GM18868 (cell line): Measurements from ENCODE around the gene VILL.
A peak's percentile ranks its signal among the peaks of the same experiment; 100 is the strongest.
"Not testable (repeated sequence)": the region's sequence is repeated elsewhere in the genome, so short reads cannot be mapped to it uniquely, and the experiment has no call there.

ENCODE experiments used
- ATAC-seq: cut with Tn5 transposase; IDR thresholded peaks from one replicate; pipeline ENCODE4 v1.9.1; 2021; ENCODE audit warnings: mild to moderate bottlenecking, moderate library complexity; ENCODE audit not compliant: unreplicated experiment

The VILL gene

DNA sequence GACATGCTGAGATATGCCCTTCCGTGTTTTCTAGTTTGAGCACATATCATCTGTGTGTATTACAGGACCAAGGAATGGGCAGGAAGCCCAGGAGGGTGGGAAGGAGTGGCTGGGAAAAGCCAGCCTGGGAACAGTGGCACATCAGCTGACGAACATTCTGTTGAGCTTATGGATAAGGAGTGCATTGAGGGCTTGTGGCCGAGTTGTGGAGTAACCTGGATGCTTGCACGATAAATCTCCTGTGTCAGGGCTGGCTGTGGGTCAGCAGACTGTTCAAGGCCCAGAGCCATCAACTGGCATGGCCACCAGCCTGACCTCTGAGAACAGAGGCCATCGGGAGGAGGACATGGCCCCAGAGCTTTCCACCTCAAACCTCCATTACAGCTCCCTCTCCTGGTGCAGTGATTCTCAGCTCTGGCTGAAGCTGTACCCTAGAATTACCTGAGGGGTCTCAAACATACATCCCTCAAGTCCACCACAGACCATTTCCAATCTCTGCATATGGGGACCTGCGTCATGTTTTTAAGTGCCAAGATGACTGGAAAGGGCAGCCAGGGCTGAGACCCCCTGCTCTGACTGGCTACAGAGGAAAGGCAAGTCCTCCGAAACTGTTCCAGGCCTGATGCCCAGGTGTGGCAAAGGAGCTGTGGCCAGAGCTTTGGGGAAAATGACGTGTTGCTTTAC is 4.8 kb upstream of the VILL start:
- no peak for ATAC-seq

DNA sequence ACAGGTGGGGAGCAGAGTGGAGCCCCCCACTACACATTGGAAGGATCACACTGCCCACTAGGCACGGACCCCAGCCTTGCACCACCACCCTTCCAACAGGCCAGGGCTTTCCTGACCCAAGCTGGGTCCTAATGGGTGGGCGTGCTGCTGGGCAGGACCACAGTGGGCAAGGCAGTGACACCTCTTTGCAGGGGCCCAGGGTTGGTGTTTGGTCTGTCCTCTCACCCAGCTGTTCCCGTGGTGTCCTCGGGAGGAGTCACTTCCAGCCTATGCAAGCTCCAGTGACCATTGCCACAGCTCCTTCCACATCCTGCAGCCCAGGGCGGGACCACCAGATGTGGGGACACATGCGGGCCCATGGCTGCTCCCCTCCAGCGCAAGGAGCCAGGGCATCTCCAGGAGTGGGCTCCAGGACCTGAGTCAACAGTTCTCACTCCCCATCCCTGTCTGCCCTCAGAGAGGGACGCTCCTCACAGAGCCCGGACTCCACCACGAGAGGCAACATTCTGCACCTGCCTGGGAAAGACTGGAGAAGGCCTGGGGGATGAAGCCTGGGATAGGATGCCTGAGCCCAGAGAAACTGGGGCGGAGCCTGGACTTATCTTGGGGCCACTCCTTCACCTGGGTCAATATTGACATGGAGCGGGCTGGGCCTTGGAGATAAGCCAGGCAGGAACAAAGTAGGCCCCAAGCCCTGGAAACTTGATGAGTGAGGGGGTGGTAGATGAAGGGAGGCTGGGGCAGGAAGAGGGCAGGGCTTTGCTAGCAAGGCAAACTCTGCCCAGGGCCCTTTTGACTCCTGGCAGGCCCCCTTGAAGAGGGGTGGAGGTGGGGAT is 3.9 kb upstream of the VILL start:
- ATAC-seq, result no peak

DNA sequence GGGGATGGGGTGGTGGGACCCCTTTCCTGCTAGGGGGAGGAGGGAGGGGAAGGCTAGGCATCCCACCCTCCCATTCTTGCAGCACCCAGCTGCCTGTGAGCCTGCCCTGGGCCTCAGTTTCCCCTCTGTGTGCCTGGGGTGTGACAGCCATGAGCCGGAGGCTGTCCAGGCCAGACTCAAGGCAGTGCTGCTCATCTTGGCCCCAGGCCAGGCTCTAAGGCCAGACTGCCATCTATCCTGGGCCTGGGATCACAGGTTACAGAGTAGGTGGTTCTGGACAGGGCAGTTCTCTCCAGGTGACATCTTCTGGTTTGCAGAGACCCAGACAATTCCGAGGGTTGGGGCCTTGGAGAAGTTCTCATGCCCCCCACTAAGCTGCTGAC is 3.3 kb upstream of the VILL start:
- no peak for ATAC-seq

DNA sequence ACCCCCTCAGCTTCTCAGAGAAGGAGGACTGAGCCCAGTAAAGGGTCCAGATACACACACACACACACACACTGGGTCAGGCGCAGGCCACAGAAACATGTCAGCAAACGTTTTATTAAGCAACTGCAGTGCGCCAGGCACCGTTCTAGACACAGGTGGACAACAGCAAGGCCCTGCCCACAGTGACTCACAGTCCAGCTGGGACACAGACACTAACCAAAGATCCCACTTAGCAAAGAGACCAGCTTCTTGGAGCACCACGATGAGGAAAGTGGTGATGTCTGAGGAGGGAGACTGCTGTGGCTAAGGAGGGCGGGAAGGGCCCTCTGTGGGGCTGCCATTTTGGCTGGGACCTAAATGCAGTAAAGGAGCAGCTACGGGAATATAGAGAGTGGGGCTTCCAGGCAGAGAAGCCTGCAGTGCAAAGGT is 2.8 kb upstream of the VILL start:
- ATAC-seq, result no peak

DNA sequence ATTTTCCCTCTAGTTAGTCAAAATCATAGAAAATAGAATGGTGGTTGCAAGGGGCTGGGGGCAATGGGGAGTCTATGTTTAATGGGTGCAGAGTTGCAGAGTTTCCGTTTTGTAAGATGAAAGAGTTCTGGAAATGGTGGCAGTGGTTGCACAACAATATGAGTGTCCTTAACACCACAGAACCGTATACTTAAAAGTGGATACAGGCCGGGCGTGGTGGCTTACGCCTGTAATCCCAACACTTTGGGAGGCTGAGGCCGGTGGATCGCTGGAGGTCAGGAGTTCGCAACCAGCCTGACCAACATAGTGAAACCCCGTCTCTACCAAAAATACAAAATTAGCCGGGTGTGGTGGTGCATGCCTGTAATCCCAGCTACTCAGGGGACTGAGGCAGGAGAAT is 2.2 kb upstream of the VILL start:
- not testable (repeated sequence) for ATAC-seq

DNA sequence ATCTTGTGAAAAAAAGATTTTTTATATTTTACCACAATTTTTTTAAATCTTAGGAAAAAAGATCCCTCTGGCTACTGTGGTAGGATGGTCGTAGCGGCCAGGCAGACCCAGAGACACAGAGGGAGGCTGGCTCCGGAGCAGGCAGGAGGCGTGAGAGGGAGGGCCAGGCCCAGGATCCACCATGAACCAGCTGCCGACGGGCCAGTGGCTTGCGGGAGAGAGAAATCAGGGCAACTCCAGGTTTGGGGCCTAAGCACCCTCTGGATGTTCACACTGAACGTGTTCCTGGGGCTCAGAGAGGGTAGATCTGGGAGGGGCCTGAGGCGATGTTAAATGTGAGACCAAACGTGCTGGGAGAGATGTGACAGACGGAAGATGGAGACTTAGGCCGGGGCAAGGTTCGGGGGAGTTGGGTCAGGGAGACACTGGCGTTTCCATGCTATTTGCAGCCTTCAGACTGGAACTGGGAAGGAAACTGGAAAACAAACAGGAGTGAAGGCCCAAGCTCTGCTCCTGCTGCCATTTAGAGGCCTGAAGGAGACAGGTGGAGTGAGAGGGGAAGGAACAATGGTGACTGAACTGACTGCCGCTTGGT is 1.6 kb upstream of the VILL start:
- ATAC-seq, result no peak

DNA sequence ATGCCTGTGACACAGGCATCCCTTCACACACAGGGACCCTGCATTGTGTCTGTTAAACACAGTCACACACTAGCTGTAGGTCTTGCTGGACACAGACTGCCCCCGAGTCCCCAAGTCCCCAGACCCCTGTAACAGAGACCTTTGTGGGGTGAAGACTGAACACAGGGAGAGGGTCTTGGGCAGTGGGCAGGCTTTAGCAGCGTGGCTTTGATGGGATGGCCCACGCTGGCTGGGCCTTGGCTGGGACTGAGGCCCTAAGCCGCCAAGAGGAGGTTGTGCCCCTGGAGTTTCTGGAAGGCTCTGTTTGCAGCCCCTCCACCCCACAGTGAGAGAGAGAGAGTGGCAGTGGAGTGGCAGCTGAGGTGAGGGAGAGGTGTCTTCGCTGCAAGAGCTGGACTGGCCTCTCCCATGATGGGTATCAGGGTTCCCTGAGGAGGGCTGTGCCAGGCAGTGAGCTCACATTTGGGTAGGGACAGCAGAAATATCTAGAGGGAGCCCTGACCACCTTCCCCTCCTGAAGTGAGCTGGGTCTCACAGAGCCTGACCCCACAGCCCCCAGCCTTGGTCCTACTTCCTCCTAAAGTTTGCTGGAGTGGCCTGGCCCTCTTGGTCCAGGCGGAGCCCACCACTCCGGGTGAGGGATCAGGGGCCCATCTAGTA is 635 bp upstream of the VILL start:
- ATAC-seq, result no peak

DNA sequence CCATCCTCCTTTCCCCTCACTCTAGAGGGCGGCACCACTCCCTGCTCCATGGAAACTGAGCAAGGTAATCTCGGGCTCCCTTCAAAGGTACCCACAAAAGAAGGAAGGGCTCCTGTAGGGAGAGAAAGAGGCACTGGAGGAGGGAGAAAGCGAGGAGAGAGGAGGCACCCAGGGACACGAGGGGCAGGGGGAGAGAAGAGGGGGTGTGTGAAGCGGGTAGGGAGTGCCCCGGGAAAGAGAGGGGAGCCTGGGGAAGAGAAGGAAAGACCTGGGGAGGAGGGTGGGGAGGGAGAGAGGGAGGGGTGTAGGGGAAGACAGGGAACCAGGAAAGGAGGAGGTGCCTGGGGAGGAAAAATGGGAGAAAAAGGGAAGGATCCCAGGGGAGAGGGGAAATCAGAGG is 523 bp downstream of the VILL start:
- no peak for ATAC-seq

DNA sequence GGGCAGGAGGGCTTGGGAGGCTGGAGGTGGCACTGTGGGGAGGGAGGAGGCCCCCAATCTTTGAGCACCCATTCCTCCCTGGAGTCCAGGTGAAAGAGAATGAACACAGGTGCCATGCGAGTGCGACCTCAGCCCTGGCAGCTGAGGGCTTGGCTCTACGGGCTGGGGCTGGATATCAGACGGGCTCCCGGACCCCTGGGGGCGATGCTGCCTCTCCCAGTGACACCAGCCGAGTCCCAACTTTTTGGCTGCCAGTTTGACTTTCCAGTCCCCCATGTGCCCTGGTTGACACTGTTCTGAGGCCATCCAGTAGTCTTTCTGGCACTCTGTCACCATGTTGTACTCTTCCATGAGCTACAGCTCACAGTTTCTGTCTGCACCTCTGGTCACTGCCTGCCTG is 1.2 kb downstream of the VILL start:
- ATAC-seq, result no peak

DNA sequence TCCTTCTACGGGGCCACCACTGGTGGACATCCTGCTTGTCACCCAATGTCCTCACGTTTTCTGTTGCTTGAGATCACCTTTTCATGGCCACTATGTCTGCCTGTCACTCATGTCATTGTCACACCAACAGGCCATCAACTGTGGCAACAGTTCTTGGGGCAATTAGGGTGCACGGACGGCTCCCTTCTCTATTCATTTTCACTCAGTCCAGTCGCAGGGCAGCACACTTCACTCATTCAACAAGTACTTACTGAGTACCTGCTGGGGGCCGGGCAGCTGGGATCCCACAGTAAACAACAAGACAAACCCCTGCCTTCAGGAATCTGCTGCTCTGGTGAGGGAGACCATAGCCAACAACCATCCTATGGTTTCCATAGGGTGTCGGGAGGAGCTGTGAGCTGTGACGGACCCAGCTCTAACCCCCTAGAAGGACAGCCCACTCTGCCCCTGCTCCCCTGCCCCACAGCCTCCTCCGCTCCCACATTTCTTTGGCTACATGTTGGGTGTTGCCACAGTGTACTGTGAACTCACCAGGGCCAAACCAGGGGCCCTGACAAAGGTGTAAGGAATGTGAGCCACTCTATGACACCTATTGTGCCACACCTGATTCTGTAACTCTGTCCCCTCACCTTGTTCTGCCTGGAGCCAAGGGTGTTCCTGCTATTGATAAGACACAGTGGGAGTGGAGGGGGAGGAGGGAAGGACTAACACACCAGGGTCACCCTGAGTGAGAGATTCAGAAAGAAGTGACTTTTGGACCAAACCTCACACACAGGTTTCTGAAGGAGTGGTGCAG is 1.9 kb downstream of the VILL start:
- ATAC-seq, result no peak

DNA sequence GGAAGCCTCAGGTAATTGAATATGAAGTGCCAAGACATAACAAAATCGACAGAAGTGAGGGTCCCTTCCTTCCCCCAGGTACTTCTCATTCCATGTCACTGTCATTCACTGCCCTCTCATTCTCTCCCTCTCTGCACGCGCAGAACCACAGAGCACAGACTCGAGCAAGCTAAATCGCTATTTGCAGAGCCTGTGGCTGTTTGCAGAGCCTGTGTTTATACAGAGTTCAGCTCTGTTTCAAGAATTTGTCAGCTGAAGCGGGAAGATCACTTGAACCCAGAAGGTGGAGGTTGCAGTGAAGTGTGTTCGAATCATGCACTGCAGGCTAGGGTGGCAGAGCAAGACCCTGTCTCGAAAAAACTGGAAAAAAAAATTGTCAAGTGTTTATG is 2.5 kb downstream of the VILL start:
- ATAC-seq, result no peak

DNA sequence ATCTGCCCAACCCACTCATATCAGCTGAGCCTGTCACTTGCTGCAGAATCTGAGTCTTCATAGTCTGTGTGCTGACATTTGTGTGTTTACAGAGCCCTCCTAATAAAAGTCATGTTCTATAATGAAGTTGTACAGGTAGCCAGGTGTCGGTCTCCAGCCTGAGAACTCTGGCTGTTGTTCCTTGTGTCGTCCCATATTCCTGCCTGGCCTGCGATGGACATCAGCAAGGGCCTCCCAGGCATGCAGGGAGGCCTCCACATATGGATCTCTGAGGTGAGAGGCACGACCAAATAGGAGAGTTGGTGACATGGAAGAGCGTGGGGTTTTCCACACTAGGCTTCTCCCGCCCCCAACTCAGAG is 2.9 kb downstream of the VILL start:
- no peak for ATAC-seq

DNA sequence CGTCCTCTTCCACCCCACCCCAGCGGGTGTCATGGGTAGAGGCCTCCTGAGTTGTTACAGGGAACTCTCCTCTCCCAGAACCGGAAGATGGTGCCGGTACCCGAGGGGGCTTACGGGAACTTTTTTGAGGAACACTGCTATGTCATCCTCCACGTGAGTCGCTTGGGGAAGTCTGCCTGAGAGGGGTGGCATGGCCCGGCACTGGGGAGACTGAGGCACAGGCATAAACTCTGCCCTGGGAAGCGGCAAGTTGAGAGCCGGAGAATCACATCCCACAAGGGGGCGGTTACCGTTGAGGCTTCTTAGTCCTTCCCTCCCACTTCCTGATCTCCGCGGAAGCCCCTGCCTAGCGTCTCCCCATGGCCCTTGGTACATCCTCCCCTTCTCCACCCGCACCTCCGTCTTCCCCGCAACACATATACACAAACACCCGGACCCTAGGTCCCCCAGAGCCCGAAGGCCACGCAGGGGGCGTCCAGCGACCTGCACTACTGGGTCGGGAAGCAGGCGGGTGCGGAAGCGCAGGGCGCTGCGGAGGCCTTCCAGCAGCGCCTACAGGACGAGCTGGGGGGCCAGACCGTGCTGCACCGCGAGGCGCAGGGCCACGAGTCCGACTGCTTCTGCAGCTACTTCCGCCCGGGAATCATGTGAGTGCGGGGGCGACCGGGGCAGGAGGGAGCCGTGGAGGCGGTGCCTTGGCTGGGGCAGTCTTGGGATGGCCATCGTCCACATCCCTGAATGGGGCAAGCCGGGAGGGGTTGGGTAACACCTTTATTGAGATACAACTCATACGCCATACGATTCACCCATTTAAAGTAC is 3.4 kb downstream of the VILL start:
- peak; percentile 49 for ATAC-seq

DNA sequence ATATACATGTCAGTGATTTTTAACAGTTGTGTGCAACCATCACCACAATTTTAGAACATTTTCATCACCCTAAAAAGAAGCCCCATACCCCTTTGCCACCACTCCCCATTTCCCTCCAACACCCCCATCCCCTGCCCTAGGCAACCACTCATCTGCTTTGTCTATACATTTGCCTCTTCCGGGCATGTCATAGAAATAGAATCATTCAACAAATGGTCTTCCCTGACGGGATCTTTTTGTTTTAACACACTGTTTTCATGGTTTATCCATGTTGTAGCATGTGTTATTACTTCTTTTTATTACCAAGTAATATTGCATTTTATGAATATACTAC is 4.0 kb downstream of the VILL start:
- peak; percentile 1 for ATAC-seq

DNA sequence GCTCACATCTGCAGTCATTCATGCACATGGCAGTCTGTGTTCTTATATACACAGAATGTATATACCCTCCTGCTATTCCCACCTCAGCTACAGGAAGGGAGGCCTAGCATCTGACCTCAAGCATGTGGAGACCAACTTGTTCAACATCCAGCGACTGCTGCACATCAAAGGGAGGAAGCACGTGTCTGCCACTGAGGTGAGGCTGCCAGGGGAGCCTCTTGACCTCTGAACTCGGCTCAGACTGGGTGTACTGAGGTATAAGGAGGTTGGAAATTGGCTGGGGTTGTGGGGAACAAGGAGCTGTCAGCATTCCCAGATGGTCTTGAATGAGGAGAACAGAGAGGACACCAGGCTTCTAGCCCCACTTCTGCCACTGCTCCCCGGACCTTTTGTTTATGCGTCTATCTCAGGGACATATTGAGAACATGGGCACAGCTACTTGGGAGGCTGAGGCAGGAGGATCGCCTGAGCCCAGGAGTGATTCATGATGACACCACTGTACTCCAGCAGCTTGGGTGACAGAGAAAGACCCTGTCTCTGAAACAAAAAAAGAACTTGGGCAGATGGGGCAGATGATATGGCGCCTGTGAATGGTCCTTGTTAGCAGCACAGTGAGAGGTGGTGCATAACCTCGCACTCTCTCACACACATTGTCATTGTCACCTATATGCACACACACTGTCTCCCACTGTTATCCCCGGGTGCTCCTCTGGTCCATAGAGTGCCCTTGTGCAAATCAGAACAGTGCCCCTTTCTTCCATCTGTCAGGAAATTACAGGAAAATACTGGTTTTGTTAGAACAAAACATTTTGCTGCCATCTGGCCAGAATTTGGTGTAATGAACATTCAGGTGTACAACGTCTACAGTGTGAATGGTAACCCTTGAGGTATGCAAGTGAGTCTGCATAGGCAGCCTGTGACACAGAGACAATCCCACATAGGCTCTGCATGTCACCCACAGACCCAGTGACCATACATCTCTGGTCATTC is 5.4 kb downstream of the VILL start:
- ATAC-seq, result no peak

DNA sequence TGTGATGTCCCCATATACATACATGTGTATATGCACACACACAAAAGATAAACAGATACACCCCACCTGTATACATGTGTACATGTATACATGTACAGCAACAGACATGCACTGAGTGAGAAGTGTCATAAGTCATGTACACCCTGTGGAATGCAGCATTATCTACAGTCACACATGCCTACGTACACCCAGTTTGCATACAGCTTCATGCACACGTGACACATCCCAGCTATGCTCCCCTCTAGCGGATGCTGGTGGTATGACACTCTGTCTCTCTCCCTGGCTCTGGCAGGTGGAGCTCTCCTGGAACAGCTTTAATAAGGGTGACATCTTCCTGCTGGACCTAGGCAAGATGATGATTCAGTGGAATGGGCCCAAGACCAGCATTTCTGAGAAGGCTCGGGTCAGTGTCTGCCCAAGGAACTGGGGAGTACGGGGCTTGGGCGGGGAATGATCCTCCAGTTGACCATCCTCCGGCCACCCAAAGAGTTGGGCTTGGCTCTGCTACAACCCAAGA is 6.3 kb downstream of the VILL start:
- ATAC-seq, result peak; percentile 61

DNA sequence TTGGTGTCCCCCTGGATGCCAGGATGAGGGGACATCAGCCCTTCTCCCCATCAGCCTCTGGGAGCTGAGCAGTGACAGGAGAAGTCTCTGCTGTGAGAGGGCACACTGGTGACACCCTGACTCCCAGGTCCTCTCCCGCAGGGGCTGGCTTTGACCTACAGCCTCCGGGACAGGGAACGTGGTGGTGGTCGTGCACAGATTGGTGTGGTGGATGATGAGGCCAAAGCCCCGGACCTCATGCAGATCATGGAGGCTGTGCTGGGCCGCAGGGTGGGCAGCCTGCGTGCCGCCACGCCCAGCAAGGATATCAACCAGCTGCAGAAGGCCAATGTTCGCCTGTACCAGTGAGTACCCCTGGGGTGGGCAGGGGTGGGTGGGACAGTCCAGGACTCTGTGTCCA is 6.8 kb downstream of the VILL start:
- ATAC-seq, result no peak

DNA sequence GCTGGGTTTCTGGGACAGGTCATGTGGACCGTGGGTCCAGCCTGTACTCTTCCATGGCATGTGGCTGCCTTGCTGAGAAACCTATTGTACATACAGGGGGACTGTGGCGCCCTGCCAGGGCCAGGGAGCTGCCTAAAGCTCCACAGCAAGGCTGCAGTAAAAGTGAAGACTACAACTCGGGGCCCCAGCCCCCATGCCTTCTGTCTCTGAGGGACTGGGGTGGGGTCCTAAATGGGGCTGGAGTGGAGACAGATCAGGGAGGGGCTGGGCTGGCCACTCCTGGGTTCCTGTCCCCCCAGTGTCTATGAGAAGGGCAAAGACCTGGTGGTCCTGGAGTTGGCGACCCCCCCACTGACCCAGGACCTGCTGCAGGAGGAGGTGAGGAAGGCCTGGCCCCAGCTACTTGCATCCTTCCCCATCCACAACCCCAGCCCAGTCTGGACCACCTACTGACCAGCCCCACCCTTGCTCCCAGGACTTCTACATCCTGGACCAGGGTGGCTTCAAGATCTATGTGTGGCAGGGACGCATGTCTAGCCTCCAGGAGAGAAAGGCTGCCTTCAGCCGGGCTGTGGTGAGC is 7.3 kb downstream of the VILL start:
- no peak for ATAC-seq
